SK-N-MC (cell line): Measurements from ENCODE around the gene TMEM43.

ENCODE experiments used
- EZH2 ChIP-seq: fragments of 200-600 bp; sonication (generic); IDR thresholded peaks from one replicate; pipeline ENCODE4 v1.6.1; 2017; ENCODE audit warnings: antibody characterized with exemption
- FOXP2 ChIP-seq: optimal IDR thresholded peaks from 2 replicates; pipeline ENCODE3; 2011; ENCODE audit warnings: mild to moderate bottlenecking, moderate library complexity; ENCODE audit not compliant: insufficient read depth; ENCODE audit errors: extremely low read length, control extremely low read depth
- POLR2AphosphoS5 ChIP-seq: IDR thresholded peaks from 2 replicates; pipeline ENCODE4 v1.6.1; 2012; ENCODE audit warnings: mild to moderate bottlenecking, low read depth, low read length, borderline replicate concordance

DNA sequence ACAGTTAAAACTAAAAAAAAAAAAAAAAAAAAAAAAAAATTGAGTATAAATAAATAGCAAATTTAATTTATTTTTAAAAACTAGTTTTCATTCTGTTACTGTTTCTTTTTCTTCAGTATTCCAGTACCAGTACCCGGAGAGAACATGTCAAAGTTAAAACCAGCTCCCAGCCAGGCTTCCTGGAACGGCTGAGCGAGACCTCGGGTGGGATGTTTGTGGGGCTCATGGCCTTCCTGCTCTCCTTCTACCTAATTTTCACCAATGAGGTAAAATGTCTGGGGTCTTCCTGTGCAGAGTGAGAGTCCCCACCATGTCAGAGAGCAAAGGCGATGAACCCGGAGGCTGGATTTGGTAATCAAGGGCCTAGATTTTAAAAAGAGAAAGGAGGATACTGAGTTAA lies 4.4 kb downstream of the TMEM43 start:
- TF ChIP-seq POLR2AphosphoS5 (no peak), EZH2 (no peak), FOXP2 (no peak)
